ENCODE data around the gene MTHFD1L.

The MTHFD1L gene

DNA sequence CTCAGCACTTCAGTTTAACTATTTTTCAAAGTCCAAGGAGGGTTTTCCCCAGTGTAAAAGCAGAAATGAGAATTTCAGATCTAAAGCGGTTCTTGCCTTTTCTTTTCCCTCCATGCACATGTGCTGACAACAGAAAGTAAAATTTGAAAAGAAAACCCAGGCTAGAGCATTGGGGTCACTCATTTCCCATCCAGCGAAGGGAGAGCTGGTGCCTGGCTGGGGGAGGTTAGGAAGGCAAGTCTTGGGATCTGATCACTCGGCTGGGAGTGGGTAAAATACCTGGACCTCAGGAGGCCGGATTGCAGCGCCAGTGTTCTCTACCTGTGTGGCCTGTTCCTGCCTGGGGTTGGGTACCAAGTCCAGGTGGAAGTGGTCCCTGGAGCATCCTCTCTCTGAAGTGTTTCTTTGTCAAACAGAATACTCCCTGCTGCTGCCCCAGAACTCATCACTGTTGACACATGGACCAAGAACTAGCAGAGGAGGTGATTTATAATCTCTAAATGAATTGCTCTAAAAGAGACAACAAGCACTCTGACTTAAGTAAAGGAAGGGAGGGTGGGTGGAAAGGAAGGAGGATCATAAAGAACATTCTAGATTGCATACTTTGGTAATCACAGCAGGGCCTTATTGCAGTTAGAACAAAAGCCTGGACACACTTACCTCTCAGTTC, 136.0 kb downstream of the MTHFD1L start:
- H3K27ac ChIP-seq (ENCODE audit: low read length), result no peak overlapping the region
- no peaks in the 10 kb centered on the region for H3K27me3 ChIP-seq (ENCODE audit: insufficient read depth, low read length, poor library complexity)
- H3K4me3 ChIP-seq (ENCODE audit: low read depth in 1 of 2, low read length in 2 of 2), result no peak overlapping the region
- H3K4me2 ChIP-seq (ENCODE audit: insufficient read depth, low read length), result no peak overlapping the region
- DNase-seq, result no peak
- TF ChIP-seq, protein P1, sequence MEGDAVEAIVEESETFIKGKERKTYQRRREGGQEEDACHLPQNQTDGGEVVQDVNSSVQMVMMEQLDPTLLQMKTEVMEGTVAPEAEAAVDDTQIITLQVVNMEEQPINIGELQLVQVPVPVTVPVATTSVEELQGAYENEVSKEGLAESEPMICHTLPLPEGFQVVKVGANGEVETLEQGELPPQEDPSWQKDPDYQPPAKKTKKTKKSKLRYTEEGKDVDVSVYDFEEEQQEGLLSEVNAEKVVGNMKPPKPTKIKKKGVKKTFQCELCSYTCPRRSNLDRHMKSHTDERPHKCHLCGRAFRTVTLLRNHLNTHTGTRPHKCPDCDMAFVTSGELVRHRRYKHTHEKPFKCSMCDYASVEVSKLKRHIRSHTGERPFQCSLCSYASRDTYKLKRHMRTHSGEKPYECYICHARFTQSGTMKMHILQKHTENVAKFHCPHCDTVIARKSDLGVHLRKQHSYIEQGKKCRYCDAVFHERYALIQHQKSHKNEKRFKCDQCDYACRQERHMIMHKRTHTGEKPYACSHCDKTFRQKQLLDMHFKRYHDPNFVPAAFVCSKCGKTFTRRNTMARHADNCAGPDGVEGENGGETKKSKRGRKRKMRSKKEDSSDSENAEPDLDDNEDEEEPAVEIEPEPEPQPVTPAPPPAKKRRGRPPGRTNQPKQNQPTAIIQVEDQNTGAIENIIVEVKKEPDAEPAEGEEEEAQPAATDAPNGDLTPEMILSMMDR (IDR thresholded peaks at IDR 0.05; ENCODE audit: borderline replicate concordance, extremely low read depth, low read length, poor library complexity, severe bottlenecking), result no peak
- no peak for TF ChIP-seq EZH2 (IDR thresholded peaks at IDR 0.05; ENCODE audit: borderline replicate concordance, low read depth, low read length, severe bottlenecking)
- H2AFZ ChIP-seq (ENCODE audit: low read depth, low read length), result no peak overlapping the region
- H3K9ac ChIP-seq (ENCODE audit: low read depth, low read length), result no peak overlapping the region
- no peaks in the 10 kb centered on the region for H3K79me2 ChIP-seq (ENCODE audit: insufficient read depth, low read length)
- peaks cover 9% of the 10 kb centered on the region; the same call in 1 of the 2 replicates for H3K36me3 ChIP-seq (ENCODE audit: insufficient read depth, low read length)
- no peaks in the 10 kb centered on the region for H4K20me1 ChIP-seq (ENCODE audit: insufficient read depth, low read length)
- H3K9me3 ChIP-seq (ENCODE audit: insufficient read depth, low read length, severe bottlenecking), result no peaks in the 10 kb centered on the region
- H3K4me1 ChIP-seq (ENCODE audit: insufficient read depth, low read length), result no peaks in the 10 kb centered on the region
- no peak for ATAC-seq (ENCODE audit: insufficient read depth, low read depth)

DNA sequence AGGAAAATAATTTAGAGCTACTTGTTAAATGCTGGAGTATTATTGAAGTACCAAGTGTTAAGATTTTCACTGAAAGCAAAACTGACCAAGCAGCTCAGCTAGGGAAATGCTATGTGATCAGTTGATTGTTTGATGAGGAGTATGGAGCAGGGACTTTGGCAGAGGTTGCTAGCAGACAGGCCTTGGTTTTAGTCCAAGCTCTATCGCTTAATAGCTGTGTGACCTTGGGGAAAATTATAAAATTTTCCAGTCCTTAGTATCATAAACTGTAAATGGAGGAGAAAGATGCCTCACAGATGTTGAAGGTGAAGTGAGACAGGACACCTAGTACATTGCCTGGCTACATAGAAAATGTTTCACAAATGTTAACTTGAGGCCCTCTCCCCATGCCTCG, 136.6 kb downstream of the MTHFD1L start:
- H3K9me3 ChIP-seq (ENCODE audit: insufficient read depth, low read length, severe bottlenecking), result no peaks in the 10 kb centered on the region
- no peaks in the 10 kb centered on the region for H3K79me2 ChIP-seq (ENCODE audit: insufficient read depth, low read length)
- no peaks in the 10 kb centered on the region for H3K4me1 ChIP-seq (ENCODE audit: insufficient read depth, low read length)
- H2AFZ ChIP-seq (ENCODE audit: low read depth, low read length), result no peak overlapping the region
- H3K9ac ChIP-seq (ENCODE audit: low read depth, low read length), result no peak overlapping the region
- no peaks in the 10 kb centered on the region for H3K27me3 ChIP-seq (ENCODE audit: insufficient read depth, low read length, poor library complexity)
- DNase-seq, result no peak
- H4K20me1 ChIP-seq (ENCODE audit: insufficient read depth, low read length), result peaks cover 2% of the 10 kb centered on the region
- no peak for TF ChIP-seq EZH2 (IDR thresholded peaks at IDR 0.05; ENCODE audit: borderline replicate concordance, low read depth, low read length, severe bottlenecking)
- TF ChIP-seq, protein P1 (IDR thresholded peaks at IDR 0.05; ENCODE audit: borderline replicate concordance, extremely low read depth, low read length, poor library complexity, severe bottlenecking), result no peak
- no peak overlapping the region for H3K27ac ChIP-seq (ENCODE audit: low read length)
- ATAC-seq (ENCODE audit: insufficient read depth, low read depth), result no peak
- H3K4me2 ChIP-seq (ENCODE audit: insufficient read depth, low read length), result no peak overlapping the region
- H3K4me3 ChIP-seq (ENCODE audit: low read depth in 1 of 2, low read length in 2 of 2), result no peak overlapping the region
- H3K36me3 ChIP-seq (ENCODE audit: insufficient read depth, low read length), result peaks cover 7% of the 10 kb centered on the region; the same call in 1 of the 2 replicates

DNA sequence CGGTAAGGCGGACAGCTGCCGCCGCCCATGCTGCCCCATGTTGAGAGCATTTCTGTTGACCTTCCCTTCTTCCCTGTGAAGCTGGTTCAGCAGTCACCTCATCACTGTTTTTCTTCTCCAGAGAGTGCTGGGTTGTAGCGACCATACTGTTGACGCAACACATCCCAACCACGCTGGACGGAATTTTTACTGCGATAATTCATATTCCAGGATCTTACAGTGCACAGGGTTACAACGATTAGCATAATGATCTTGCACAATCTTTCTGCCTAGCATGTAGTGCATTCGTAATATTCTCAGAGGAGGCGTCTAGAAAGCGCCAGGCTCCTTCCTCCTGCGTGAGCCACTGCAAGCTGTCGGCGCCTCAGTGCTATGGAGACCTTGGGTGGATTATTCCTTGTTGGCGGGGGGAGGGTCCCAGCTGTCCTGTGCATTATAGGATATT, 137.0 kb downstream of the MTHFD1L start:
- H3K36me3 ChIP-seq (ENCODE audit: insufficient read depth, low read length), result peaks cover 12% of the 10 kb centered on the region; the same call in 1 of the 2 replicates
- H3K9me3 ChIP-seq (ENCODE audit: insufficient read depth, low read length, severe bottlenecking), result no peaks in the 10 kb centered on the region
- H3K79me2 ChIP-seq (ENCODE audit: insufficient read depth, low read length), result no peaks in the 10 kb centered on the region
- DNase-seq, result no peak
- no peak overlapping the region for H3K9ac ChIP-seq (ENCODE audit: low read depth, low read length)
- no peak overlapping the region for H3K4me3 ChIP-seq (ENCODE audit: low read depth in 1 of 2, low read length in 2 of 2)
- H3K27me3 ChIP-seq (ENCODE audit: insufficient read depth, low read length, poor library complexity), result no peaks in the 10 kb centered on the region
- no peak overlapping the region for H3K4me2 ChIP-seq (ENCODE audit: insufficient read depth, low read length)
- H3K4me1 ChIP-seq (ENCODE audit: insufficient read depth, low read length), result no peaks in the 10 kb centered on the region
- TF ChIP-seq EZH2 (IDR thresholded peaks at IDR 0.05; ENCODE audit: borderline replicate concordance, low read depth, low read length, severe bottlenecking), result no peak
- TF ChIP-seq, protein P1 (IDR thresholded peaks at IDR 0.05; ENCODE audit: borderline replicate concordance, extremely low read depth, low read length, poor library complexity, severe bottlenecking), result no peak
- H2AFZ ChIP-seq (ENCODE audit: low read depth, low read length), result no peak overlapping the region
- H4K20me1 ChIP-seq (ENCODE audit: insufficient read depth, low read length), result peaks cover 6% of the 10 kb centered on the region
- H3K27ac ChIP-seq (ENCODE audit: low read length), result no peak overlapping the region
- ATAC-seq (ENCODE audit: insufficient read depth, low read depth), result no peak

Data from DND-41 (cell line).